SH-SY5Y (cell line): ENCODE results near the gene NACA.

Experiments used
- GATA2 ChIP-seq: IDR thresholded peaks from 2 replicates; pipeline ENCODE4 v1.6.1; 2011; ENCODE audit warnings: mild to moderate bottlenecking, low read depth, low read length
- GATA3 ChIP-seq: IDR thresholded peaks from 2 replicates; pipeline ENCODE4 v1.6.1; 2011; ENCODE audit warnings: low read depth, mild to moderate bottlenecking, low read length, moderate library complexity

DNA sequence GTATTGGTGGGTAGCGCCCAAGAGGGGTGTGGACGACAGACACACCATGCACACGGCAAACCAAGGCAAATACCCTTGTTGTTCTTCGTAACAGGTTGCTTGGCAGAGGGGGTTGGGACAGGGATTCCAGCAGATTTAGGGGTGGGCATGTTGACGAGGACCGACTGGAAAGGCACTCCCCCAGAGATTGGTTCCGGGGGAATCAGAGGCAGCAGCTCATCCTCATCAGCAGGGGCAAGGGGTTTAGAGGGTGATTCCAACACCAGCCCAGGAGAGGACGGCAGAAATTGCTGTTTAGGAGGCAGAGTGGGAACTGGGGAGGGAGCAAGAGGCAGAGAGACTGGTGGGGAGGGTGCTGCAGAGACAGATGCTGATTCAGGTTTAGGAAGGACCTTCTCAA lies 9.3 kb downstream of the NACA start:
- TF ChIP-seq GATA2 (no peak), GATA3 (no peak)
